NCI-H774 (cell line): Measurements from ENCODE around the gene ANKS1B.

Experiments used
- DNase-seq: peaks from one replicate; lab custom pipeline; 2025; lab: John Stamatoyannopoulos, UW

The ANKS1B gene

GRCh38 chr12:98812225-98812624 lies 1172.5 kb downstream of the ANKS1B start:
- DNase-seq = no peak

GRCh38 chr12:98808243-98808875 lies 1176.4 kb downstream of the ANKS1B start:
- DNase-seq = no peak

GRCh38 chr12:98807187-98807586 lies 1177.5 kb downstream of the ANKS1B start:
- DNase-seq = no peak

GRCh38 chr12:98803468-98804209 lies 1181.1 kb downstream of the ANKS1B start:
- no peak for DNase-seq

- DNase-seq = no peak
Observed at GRCh38 chr12:98799822-98800221, 1184.9 kb downstream of the ANKS1B start.

- no peak for DNase-seq
Observed at GRCh38 chr12:98799146-98799810, 1185.5 kb downstream of the ANKS1B start.

- DNase-seq = no peak
Observed at GRCh38 chr12:98797200-98797599, 1187.5 kb downstream of the ANKS1B start.

GRCh38 chr12:98796745-98797144 lies 1188.0 kb downstream of the ANKS1B start:
- DNase-seq = no peak

GRCh38 chr12:98793121-98793520 lies 1191.6 kb downstream of the ANKS1B start:
- DNase-seq = no peak

- DNase-seq = no peak
Observed at GRCh38 chr12:98791406-98791805, 1193.3 kb downstream of the ANKS1B start.

- no peak for DNase-seq
Observed at GRCh38 chr12:98788396-98788795, 1196.3 kb downstream of the ANKS1B start.

- no peak for DNase-seq
Observed at GRCh38 chr12:98786653-98787052, 1198.1 kb downstream of the ANKS1B start.

GRCh38 chr12:98783420-98783819 lies 1201.3 kb downstream of the ANKS1B start:
- DNase-seq = no peak

GRCh38 chr12:98780261-98780660 lies 1204.5 kb downstream of the ANKS1B start:
- no peak for DNase-seq

GRCh38 chr12:98772818-98773217 lies 1211.9 kb downstream of the ANKS1B start:
- no peak for DNase-seq

GRCh38 chr12:98771811-98772752 lies 1212.7 kb downstream of the ANKS1B start:
- no peak for DNase-seq

- no peak for DNase-seq
Observed at GRCh38 chr12:98770230-98770629, 1214.5 kb downstream of the ANKS1B start.

GRCh38 chr12:98769068-98769467 lies 1215.7 kb downstream of the ANKS1B start:
- no peak for DNase-seq

GRCh38 chr12:98767248-98767647 lies 1217.5 kb downstream of the ANKS1B start:
- DNase-seq = no peak

- DNase-seq = no peak
Observed at GRCh38 chr12:98763656-98764055, 1221.1 kb downstream of the ANKS1B start.

GRCh38 chr12:98758331-98758730 lies 1226.4 kb downstream of the ANKS1B start:
- no peak for DNase-seq

GRCh38 chr12:98757455-98757854 lies 1227.3 kb downstream of the ANKS1B start:
- DNase-seq = no peak
